Fibroblast of peridontal ligament (primary cell): Measurements from ENCODE around the gene MAP1S.

ENCODE experiments used
- DNase-seq: peaks from one replicate; pipeline ENCODE4 v3.0.0-alpha.2; 2010; ENCODE audit errors: extremely low read depth

Gene MAP1S, protein sequence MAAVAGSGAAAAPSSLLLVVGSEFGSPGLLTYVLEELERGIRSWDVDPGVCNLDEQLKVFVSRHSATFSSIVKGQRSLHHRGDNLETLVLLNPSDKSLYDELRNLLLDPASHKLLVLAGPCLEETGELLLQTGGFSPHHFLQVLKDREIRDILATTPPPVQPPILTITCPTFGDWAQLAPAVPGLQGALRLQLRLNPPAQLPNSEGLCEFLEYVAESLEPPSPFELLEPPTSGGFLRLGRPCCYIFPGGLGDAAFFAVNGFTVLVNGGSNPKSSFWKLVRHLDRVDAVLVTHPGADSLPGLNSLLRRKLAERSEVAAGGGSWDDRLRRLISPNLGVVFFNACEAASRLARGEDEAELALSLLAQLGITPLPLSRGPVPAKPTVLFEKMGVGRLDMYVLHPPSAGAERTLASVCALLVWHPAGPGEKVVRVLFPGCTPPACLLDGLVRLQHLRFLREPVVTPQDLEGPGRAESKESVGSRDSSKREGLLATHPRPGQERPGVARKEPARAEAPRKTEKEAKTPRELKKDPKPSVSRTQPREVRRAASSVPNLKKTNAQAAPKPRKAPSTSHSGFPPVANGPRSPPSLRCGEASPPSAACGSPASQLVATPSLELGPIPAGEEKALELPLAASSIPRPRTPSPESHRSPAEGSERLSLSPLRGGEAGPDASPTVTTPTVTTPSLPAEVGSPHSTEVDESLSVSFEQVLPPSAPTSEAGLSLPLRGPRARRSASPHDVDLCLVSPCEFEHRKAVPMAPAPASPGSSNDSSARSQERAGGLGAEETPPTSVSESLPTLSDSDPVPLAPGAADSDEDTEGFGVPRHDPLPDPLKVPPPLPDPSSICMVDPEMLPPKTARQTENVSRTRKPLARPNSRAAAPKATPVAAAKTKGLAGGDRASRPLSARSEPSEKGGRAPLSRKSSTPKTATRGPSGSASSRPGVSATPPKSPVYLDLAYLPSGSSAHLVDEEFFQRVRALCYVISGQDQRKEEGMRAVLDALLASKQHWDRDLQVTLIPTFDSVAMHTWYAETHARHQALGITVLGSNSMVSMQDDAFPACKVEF

GRCh38 chr19:17718947-17719711 is at the start of gene MAP1S:
Gene MAP1S, plus strand, starts transcription at chr19:17719480. Its CDS starts 23 bp downstream, at chr19:17719503.
- peak; percentile 22 for DNase-seq

- peak; percentile 16 for DNase-seq
Observed at GRCh38 chr19:17671906-17672305, 47.4 kb upstream of the MAP1S start.

- no peak for DNase-seq
Observed at GRCh38 chr19:17673937-17674799, 45.1 kb upstream of the MAP1S start.

GRCh38 chr19:17676295-17676694 is 43.0 kb upstream of the MAP1S start:
- no peak for DNase-seq

DNA sequence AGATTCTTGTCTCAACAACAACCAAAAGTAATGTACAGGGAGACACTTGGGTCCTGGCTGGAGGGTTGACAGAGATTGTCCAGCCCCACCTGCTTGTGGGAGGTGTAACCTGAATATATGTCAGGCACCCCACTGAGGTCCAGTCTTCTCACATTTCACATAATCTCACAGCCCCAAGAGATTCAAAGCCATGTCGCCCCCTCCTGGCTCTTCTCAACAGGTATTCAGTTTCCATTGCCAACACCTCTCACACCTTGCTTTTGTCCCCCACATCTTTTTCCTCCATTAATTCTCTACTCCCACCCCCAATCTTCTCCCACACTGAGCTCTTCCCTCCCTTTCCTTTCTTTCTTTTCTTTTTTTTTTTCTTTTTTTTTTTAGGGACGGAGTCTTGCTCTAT is 42.3 kb upstream of the MAP1S start:
- DNase-seq = no peak

- no peak for DNase-seq
Observed at GRCh38 chr19:17678836-17679235, 40.4 kb upstream of the MAP1S start.

GRCh38 chr19:17679526-17680229 is 39.6 kb upstream of the MAP1S start:
- no peak for DNase-seq

- peak; percentile 30 for DNase-seq
Observed at GRCh38 chr19:17680230-17680722, 39.0 kb upstream of the MAP1S start.

GRCh38 chr19:17681505-17682125 is 37.7 kb upstream of the MAP1S start:
- peak; percentile 30 for DNase-seq

GRCh38 chr19:17682273-17682672 is 37.0 kb upstream of the MAP1S start:
- no peak for DNase-seq

DNA sequence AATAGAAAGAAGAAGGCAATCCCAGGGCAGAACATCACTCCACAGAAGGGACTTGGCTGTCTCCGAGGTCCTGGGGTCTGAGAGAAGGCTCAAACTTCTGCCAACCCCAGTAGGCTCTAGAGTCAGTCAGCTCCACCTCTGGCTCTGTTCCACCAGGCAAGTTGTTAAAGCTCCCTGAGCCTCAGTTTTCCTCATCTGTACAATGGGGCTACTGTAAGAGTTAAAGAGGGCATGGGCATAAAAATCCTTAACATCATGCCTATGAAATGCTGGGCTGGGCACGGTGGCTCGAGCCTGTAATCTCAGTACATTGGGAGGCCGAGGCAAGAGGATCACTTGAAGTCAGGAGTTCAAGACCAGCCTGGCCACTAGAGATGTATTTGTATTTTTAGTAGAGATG is 36.2 kb upstream of the MAP1S start:
- DNase-seq = no peak

- no peak for DNase-seq
Observed at GRCh38 chr19:17684256-17684655, 35.0 kb upstream of the MAP1S start.

DNA sequence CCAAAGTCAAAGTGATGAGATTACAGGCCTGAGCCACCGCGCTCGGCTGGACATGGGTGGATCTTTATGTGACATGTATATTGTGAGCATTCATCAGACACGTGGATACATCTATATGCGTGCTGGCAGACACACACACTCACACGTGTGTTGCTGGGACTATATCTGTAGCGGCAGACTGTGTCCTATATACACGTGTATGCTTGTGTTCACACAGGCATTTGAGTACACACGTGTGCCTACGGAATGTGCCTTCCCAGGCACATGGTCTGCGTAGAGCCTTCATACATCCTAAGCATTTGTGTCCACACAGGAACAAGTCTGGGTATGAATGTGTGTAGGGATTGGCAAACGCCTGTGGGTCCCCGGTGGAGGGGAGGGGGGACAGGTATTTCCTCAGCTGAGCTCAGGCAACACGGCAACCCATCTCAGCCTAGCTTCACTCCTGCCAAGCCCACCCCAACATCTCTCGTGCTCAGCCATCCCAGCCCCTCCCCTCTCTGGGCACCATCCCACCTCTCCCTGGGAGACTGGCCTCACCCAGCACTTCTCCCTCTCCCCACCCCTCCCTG is 33.7 kb upstream of the MAP1S start:
- DNase-seq = no peak

- DNase-seq = no peak
Observed at GRCh38 chr19:17686023-17686521, 33.2 kb upstream of the MAP1S start.

- no peak for DNase-seq
Observed at GRCh38 chr19:17686592-17687024, 32.7 kb upstream of the MAP1S start.

DNA sequence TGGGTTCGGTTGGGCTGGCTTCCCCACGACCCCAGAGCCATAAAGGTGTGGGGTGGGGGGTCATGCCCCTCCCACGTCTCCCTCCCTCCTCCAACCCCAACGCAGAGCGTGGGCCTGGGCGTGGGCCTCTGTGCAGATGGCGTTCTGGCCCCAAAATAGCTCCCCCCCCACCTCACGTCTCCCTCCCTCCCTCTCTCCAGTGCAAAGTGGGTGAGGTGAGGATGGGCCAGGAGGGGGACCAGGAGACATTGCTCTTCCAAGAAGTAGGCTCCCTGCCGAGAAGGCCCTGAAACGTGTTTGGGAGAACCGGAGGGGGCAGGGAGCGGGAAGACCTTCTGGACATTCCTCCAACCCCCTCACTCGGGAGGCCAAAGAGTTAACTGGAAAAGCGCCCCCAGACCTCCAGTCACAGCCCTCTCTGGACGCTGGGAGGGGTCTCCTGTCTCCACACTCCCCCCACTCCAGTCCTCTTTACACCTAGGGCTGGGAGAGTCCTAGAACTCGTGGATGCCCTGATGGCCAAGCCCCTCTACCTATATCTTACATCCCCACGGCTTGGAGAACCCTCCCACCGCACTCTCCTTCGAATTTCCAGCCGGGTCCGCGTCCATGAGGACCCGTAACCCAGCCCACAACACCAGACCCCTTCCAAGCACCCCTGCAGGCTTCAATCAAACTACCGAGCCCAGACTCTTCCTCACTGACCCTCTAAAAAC is 32.0 kb upstream of the MAP1S start:
- DNase-seq = no peak

GRCh38 chr19:17687857-17688784 is 31.2 kb upstream of the MAP1S start, which contains the start of gene UNC13A:
Gene UNC13A, minus strand, starts transcription at chr19:17688354. Its CDS starts 155 bp downstream, at chr19:17688199.
- DNase-seq = peak; percentile 7
